K562 (cell line): ENCODE measurements around the gene MAD1L1. TPM values are rescaled to one million over a fixed set of nuclear protein-coding genes. Genes with fewer than 3 reads are reported as not detected.

Source experiments
- BRD9 ChIP-seq: fragments of 450-650 bp; IDR thresholded peaks from 2 replicates; pipeline ENCODE4 v1.6.1; 2018; ENCODE audit warnings: low read depth; ENCODE audit not compliant: partially characterized antibody
- ERF ChIP-seq: fragments of 450-650 bp; formaldehyde crosslinking; IDR thresholded peaks from 2 replicates; pipeline ENCODE4 v1.4.0; 2020; ENCODE audit warnings: mild to moderate bottlenecking, mixed read lengths
- HES1 ChIP-seq: fragments of 450-650 bp; IDR thresholded peaks from 2 replicates; pipeline ENCODE4 v1.6.1; 2016; ENCODE audit warnings: low read depth, mild to moderate bottlenecking, moderate library complexity
- HMGXB4 ChIP-seq: sonication (generic); formaldehyde crosslinking; IDR thresholded peaks from 2 replicates; pipeline ENCODE4 v1.8.1; 2023; ENCODE audit warnings: mild to moderate bottlenecking, missing genetic modification reagents
- NCOR1 ChIP-seq: fragments of 450-650 bp; IDR thresholded peaks from 2 replicates; pipeline ENCODE4 v1.6.1; 2016; ENCODE audit warnings: mild to moderate bottlenecking, moderate library complexity
- SFPQ ChIP-seq: fragments of 200-400 bp; formaldehyde crosslinking; IDR thresholded peaks from 2 replicates; pipeline ENCODE4 v1.6.1; 2017; ENCODE audit warnings: mild to moderate bottlenecking, low read depth, low read length, moderate library complexity
- SMARCE1 ChIP-seq: fragments of 450-650 bp; IDR thresholded peaks from 2 replicates; pipeline ENCODE4 v1.7.1; 2016; ENCODE audit warnings: mild to moderate bottlenecking
- TBP ChIP-seq: optimal IDR thresholded peaks from 2 replicates; pipeline ENCODE3; 2011; ENCODE audit warnings: low read depth, low read length, improper control_type of control experiment
- ZNF318 ChIP-seq, 2 experiments: fragments of 450-650 bp; IDR thresholded peaks; 2 replicates each; pipeline ENCODE4 v1.6.1; 2016; ENCODE audit warnings: mild to moderate bottlenecking in 2 of 2, borderline replicate concordance in 1 of 2, low read depth in 1 of 2, moderate library complexity in 1 of 2
- ZNF449 ChIP-seq: fragments of 250-450 bp; sonication (Bioruptor Pico); IDR thresholded peaks from 2 replicates; pipeline ENCODE4 v1.8.0; 2022; ENCODE audit warnings: moderate library complexity, mild to moderate bottlenecking, inconsistent platforms
- ZNF707 ChIP-seq: fragments of 250-450 bp; sonication (Bioruptor Pico); conservative IDR thresholded peaks from 2 replicates; pipeline ENCODE4 v1.8.0; 2022; ENCODE audit warnings: inconsistent platforms, mild to moderate bottlenecking, moderate library complexity
- polyA plus RNA-seq, 8 experiments: library from polyadenylated mRNA; depleted of rRNA in 4 of 8; stranded (reverse) in 5 of 8; unstranded in 3 of 8; fragments of >200 nt; fragmentation: Nextera tagmentation in 2 of 8; fragmentation: Illumina TruSeq in 1 of 8; extraction: Ambion mirVana in 2 of 8; extraction: Trizol in 1 of 8; gene quantifications; 2 replicates each; pipeline versions ENCODE4 v1.2.1 to v1.2.3, GENCODE V29; 2011 to 2014; ENCODE audit warnings: inconsistent platforms in 1 of 8, missing spikeins in 1 of 8
- total RNA-seq, 7 experiments: library from RNA; depleted of rRNA in 6 of 7; stranded (reverse); fragments of >200 nt in 6 of 7; fragmentation: Illumina TruSeq in 2 of 7; extraction: Trizol in 2 of 7; gene quantifications; 2 replicates each; pipeline versions ENCODE4 v1.2.1 to v1.2.3, GENCODE V29; 2011 to 2021; ENCODE audit warnings: low replicate concordance in 1 of 7

MAD1L1 gene
- total and polyA plus RNA-seq, 9 of the 15 experiments (the other 6 are each of a cell fraction or from before 2014, with no cell fraction given), result 1.7 to 89.7 (median 18.0) TPM

GRCh38 chr7:1856161-1856887 is 376.4 kb downstream of the MAD1L1 start (continued):
- TF ChIP-seq BRD9 (peak; percentile 53), NCOR1 (peak; percentile 98), HES1 (peak; percentile 94), ERF (CRISPR knock-in tag) (peak; percentile 38; the same call in 1 of the 2 replicates), TBP (peak; percentile 47), ZNF449 (peak; percentile 41; the same call in 1 of the 2 replicates), ZNF318 (IDR thresholded peaks at IDR 0.05; ENCODE audit: borderline replicate concordance in 1 of 2, low read depth in 1 of 2) (0 out of 4 replicates have a peak, but pooled peaks of 1 of the 2 experiments have one; percentile 60), HMGXB4 (CRISPR knock-in tag) (no peak), SMARCE1 (peak; percentile 93), SFPQ (no peak), ZNF707 (CRISPR knock-in tag) (0 out of 2 replicates have a peak, but pooled peaks have one; percentile 23)
